Putamen (tissue), 1 donor: ENCODE results near the gene CDH22.

ENCODE experiments used
- DNase-seq: peaks from one replicate; pipeline ENCODE4 v3.0.0-alpha.2; 2016; ENCODE audit warnings: low spot score

Gene CDH22

GRCh38 chr20:46267108-46268105 lies 40.9 kb downstream of the CDH22 start:
- no peak for DNase-seq

GRCh38 chr20:46265539-46265938 lies 42.8 kb downstream of the CDH22 start:
- DNase-seq: no peak

GRCh38 chr20:46264391-46265266 lies 43.7 kb downstream of the CDH22 start:
- DNase-seq: no peak

DNA sequence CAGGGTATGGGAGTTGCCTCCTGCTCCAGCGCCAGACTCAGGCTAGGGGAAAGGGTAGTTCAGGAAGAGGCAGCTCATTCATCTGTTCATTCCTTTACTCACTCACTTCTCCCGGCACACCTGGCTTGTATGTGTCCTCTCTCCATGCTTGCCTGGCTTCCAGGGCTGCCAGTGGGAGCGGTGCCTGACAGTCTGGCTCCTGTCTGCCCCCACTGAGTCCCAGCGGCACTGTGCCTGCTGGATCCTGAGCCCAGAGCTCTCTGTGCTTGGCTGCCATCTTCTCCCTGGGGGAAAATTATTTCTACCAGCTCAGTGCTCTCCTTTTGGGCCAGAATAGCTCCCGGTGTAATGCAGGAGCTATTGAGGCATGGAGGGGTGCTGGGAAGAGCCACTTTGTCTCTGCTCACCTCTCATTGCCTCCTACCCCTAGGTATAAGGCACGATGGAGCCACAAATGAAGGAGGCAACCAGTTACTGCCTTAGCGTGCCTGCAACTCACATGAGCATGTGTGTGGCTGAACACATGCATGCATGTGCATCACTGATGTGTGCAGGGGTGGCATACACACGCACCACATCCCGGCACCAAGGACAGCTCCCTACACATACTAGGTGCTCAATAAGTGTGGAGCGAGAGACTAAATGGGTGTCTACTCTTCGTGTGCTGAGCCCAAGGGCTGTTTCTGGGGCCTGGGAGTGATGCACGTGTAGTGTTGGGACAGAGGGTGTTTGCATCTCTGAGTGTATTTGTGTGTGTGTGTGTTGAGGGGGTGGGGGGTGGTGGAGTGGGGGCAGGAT lies 46.6 kb downstream of the CDH22 start:
- DNase-seq: no peak

GRCh38 chr20:46260936-46261454 lies 47.3 kb downstream of the CDH22 start:
- DNase-seq: no peak

DNA sequence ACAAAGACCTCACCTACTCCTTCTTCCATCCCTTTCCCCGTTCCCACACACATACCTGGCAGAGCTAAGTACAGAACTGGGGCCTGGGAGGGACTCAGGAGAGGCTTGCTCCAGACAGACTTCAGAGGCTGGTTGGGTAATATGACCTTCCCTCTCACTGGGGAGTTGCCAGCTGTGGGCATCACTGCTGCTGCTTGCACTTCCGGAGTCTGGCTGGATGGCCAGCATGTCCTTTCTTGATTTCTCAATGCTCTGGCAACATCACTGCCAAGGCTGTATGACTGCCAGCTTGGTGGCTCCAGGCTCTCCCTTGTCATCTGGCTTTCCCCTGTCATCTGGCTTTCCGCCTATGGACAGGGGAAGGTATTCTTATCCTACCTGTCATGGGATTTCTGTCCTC lies 47.8 kb downstream of the CDH22 start:
- no peak for DNase-seq

DNA sequence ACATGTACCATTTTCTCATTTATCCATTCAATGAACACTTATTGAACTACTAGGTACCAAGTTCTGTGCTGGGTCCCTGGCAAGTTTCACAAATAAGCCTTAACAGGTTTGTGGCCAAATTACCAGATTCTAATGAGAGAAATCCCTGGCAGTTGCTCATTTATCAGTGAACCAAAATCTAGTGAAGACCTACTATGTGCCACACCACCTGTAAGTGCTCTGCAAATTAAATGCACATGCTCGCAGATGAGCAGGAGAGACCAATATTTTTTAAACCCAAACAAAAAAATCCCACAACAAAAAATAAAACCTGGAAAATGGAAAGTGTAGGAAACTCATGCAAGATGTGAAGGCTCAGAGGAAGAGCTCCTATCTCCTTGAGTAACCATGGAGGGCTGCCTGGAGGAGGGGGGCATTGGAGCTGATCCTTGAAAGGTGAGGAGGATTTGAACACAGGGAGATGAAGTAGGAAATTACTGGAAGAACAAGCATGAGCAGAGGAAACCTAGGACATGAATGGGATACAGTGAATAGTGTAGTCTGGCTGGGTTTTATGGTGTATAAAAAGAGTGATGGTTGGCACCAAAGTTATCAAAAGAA lies 48.9 kb downstream of the CDH22 start:
- no peak for DNase-seq

DNA sequence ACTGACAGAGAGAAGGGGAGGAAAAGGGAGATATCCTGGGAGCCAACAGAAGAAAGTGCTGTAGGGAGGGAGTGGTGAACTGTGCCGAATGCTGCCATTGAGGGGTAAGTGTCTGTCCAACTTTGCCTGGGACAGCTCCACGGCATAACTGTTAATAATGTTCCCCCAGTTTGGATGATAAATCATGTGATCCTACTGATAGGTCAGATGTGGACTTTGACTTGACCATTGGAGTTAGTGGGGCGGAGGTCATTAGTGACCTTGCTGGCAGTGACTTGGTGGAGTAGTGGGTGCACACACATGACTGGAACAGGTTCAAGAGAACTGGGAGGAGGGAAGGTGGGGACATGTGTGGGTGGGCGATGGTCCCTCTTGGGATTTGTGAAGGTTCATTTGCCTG lies 50.4 kb downstream of the CDH22 start:
- no peak for DNase-seq

- DNase-seq: no peak
Observed at GRCh38 chr20:46256293-46256692, 52.0 kb downstream of the CDH22 start.

- peak; percentile 39 for DNase-seq
Observed at GRCh38 chr20:46255440-46256104, 52.7 kb downstream of the CDH22 start.

GRCh38 chr20:46253391-46253790 lies 54.9 kb downstream of the CDH22 start:
- no peak for DNase-seq

GRCh38 chr20:46252352-46253091 lies 55.8 kb downstream of the CDH22 start:
- DNase-seq: no peak

DNA sequence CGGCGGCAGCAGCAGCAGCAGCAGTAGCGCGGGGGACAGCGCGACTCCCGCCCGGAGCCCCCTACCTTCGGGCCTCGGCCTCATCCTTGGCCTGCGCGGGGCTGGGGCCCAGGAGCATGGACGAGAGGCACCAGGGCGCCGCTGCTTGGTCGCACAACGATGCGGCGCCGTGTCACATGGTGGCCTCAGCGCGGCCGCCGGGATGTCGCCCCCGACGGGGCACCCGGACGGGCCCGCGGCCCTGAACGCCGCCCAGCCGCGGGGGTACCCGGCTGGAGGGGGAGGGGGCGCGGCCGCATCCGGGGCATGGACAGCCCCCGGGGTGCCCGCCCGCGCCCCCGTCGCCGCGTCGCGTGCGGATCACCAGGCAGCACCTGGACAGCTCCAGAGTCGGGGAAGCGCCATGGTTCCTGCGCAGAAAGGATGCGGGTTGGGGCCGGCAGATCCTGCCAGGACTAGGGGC lies 57.1 kb downstream of the CDH22 start:
- no peak for DNase-seq

- DNase-seq: no peak
Observed at GRCh38 chr20:46250772-46251171, 57.5 kb downstream of the CDH22 start.

GRCh38 chr20:46249671-46250070 lies 58.6 kb downstream of the CDH22 start:
- no peak for DNase-seq

- DNase-seq: peak; percentile 51
Observed at GRCh38 chr20:46246559-46246958, 61.7 kb downstream of the CDH22 start.

DNA sequence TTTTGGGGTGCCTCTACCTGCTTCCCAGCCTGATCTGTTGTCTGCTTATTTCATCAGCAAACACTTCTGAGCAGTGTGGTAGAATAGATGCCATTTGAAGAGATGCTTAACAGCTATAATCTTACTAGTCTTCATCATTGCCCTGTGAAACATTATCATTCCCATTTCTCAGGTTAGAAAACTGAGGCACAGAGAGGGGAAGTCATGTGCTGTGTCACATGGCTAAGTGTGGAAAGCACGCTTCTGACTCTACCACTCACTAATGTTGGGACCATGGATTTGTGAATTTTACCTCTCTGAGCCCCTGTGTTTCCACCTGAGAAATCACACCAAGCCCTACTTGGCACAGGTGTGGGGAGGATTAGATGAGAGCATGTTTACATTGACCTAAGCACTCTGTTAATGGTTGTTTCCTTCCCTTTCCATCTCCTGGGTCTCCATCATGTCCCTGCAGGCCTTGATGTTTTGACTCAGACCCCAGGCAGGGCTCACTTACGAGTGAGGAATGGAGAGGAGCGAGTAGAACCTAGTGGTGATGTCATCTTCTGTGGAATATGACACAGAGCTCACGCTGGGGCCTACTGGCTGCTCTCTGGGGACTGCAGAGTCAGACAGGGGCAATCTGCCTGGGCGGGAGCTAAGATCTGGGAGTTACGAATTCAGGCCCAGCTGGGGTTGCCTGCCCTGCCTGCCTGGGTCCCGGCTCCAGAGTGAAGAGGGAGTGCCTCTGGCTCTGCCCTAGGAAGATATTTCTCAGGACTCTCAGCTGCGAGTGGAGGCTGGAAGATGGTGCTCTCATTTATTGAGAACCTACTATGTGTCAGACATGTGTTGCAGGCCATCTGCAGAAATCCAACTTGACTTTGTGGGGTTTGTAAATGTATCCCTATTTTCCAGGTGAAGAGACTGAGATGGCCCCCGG lies 64.3 kb downstream of the CDH22 start:
- no peak for DNase-seq

DNA sequence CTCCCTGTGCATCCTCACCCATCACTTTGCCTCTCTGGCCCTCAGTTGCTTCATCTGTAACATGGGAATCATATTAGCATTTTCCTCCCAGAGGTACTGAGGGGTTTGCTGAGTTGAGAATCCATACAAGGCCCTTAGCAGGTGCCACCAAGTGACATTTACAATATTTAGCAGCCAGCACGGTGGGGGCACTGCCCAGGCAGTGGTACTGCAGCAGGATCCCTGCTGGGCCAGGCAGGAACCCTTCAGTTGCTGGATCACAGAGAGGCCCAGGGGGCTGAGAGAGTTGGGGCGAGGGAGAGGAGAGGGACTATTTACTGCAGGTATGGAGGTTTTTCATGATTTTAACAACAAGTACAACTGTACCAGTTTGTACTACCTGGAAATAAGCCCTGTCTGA lies 65.9 kb downstream of the CDH22 start:
- no peak for DNase-seq

DNA sequence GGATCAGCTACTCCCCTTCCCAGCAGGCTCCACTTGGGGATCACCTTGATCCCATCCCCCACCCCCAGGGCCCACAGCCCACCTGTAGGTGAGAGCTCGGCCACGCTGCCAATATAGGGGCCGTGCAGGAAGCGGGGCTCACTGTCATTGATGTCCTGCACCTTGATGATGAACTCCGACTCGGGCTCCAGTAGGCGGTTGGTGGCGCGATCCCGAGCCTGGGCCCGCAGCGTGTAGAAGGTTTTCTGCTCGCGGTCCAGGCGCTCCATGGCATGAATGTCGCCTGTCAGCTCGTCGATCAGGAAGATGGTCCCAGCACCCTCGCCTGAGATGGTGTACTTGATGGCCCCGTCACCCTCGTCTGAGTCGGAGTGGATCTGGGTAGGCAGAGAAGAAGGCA lies 67.4 kb downstream of the CDH22 start:
- no peak for DNase-seq
